CD4-positive, alpha-beta memory T cell (primary cell): ENCODE measurements around the gene C22orf42. TPM values are rescaled to one million over a fixed set of nuclear protein-coding genes. Genes with fewer than 3 reads are reported as not detected.

Source experiments
- CTCF ChIA-PET: fragments of 350-600 bp; sonication (Branson Sonifier 250); formaldehyde crosslinking; loops from one replicate; lab custom pipeline; 2021; ENCODE audit warnings: inconsistent platforms; ENCODE audit not compliant: partially characterized antibody; lab: Charles Lee
- POLR2A ChIA-PET: fragments of 350-600 bp; sonication (Branson Sonifier 250); formaldehyde crosslinking; loops from one replicate; lab custom pipeline; 2021; ENCODE audit not compliant: partially characterized antibody; lab: Charles Lee
- DNase-seq, 5 donors: peaks; one replicate each; pipeline versions ENCODE4 v3.0.0 to v3.0.0-alpha.2; 2020 to 2022; ENCODE audit warnings: mixed read lengths in 1 of 5
- H3K27ac ChIP-seq: one replicate; pipeline ENCODE4 v1.7.0; 2013; ENCODE audit warnings: low read depth, low read length
- H3K27me3 ChIP-seq: 2 replicates; pipeline ENCODE4 v1.7.0; 2013; ENCODE audit warnings: mild to moderate bottlenecking, low read length, moderate library complexity; ENCODE audit not compliant: insufficient read depth
- H3K36me3 ChIP-seq: 2 replicates; pipeline ENCODE4 v1.7.0; 2013; ENCODE audit warnings: mild to moderate bottlenecking, low read length, moderate library complexity; ENCODE audit not compliant: insufficient read depth
- H3K4me1 ChIP-seq: 2 replicates; pipeline ENCODE4 v1.7.0; 2013; ENCODE audit warnings: mild to moderate bottlenecking, low read length, moderate library complexity; ENCODE audit not compliant: insufficient read depth
- H3K4me3 ChIP-seq, 2 donors: one replicate each; pipeline ENCODE4 v1.7.0; 2013; ENCODE audit warnings: low read length in 2 of 2, mild to moderate bottlenecking in 1 of 2
- H3K9me3 ChIP-seq, 2 donors: one replicate each; pipeline ENCODE4 v1.7.0; 2013; ENCODE audit warnings: low read length in 2 of 2, control low read depth in 1 of 2; ENCODE audit not compliant: control insufficient read depth in 1 of 2
- H3K27ac Mint-ChIP-seq, 7 donors: one replicate each; pipeline ENCODE4 v1.8.0; 2020 to 2021; ENCODE audit warnings: mixed read lengths in 7 of 7, mild to moderate bottlenecking in 6 of 7, inconsistent platforms in 3 of 7, moderate library complexity in 3 of 7
- H3K27me3 Mint-ChIP-seq, 2 donors: one replicate each; pipeline ENCODE4 v1.8.0; 2020 to 2021; ENCODE audit warnings: mixed read lengths in 2 of 2
- H3K36me3 Mint-ChIP-seq, 2 donors: one replicate each; pipeline ENCODE4 v1.8.0; 2020 to 2021; ENCODE audit warnings: mixed read lengths in 2 of 2, inconsistent platforms in 1 of 2, mild to moderate bottlenecking in 1 of 2
- H3K4me1 Mint-ChIP-seq, 4 donors: one replicate each; pipeline ENCODE4 v1.8.0; 2020 to 2021; ENCODE audit warnings: mixed read lengths in 4 of 4, mild to moderate bottlenecking in 1 of 4
- H3K4me3 Mint-ChIP-seq, 8 donors: one replicate each; pipeline ENCODE4 v1.8.0; 2020 to 2021; ENCODE audit warnings: mixed read lengths in 8 of 8, mild to moderate bottlenecking in 7 of 8, moderate library complexity in 6 of 8, inconsistent platforms in 3 of 8
- H3K9me3 Mint-ChIP-seq, 8 donors: one replicate each; pipeline ENCODE4 v1.8.0; 2020 to 2021; ENCODE audit warnings: mixed read lengths in 8 of 8, mild to moderate bottlenecking in 5 of 8, inconsistent platforms in 3 of 8, moderate library complexity in 1 of 8
- intact Hi-C: fragments of 100-400 bp; cut with micrococcal nuclease; formaldehyde crosslinking; loops from one replicate; pipeline ENCODE4 v1.15.1; 2023
- polyA plus RNA-seq, 2 donors: library from polyadenylated mRNA; unstranded; fragments of 300-500 nt; fragmentation: Illumina TruSeq; gene quantifications; one replicate each; pipeline ENCODE4 v1.2.3, GENCODE V29; 2021
- total RNA-seq, 2 experiments: library from RNA; stranded (reverse); gene quantifications; one replicate each; pipeline ENCODE4 v1.2.3, GENCODE V29; 2021

C22orf42 gene
- total and polyA plus RNA-seq, 4 experiments from 2014 or later, result not detected

- Histone ChIP-seq H3K27ac (no peak overlapping the region), H3K4me3 (no peak overlapping the region), H3K4me1 (peaks cover 21% of the 10 kb centered on the region), H3K27me3 (no peaks in the 10 kb centered on the region), H3K9me3 (no peaks in the 10 kb centered on the region), H3K36me3 (no peaks in the 10 kb centered on the region)
- no peak for DNase-seq
- intact Hi-C loops, result no loop called here
- peaks cover 0 to 3% (median 0%) of the 10 kb centered on the region in 8 donors for H3K9me3 Mint-ChIP-seq
- H3K4me3 Mint-ChIP-seq, result no peak overlapping the region
- ChIA-PET POLR2A (no interaction called here), CTCF (no interaction called here)
- H3K4me1 Mint-ChIP-seq, result peaks cover 13 to 34% (median 21%) of the 10 kb centered on the region in 4 donors
- H3K27ac Mint-ChIP-seq, result no peak overlapping the region
- H3K27me3 Mint-ChIP-seq, result no peaks in the 10 kb centered on the region
- no peaks in the 10 kb centered on the region for H3K36me3 Mint-ChIP-seq
These were observed 36.2 kb downstream of the C22orf42 start for GRCh38 chr22:32122899-32123298.

- DNase-seq, result no peak
- H3K27me3 ChIP-seq, result no peaks in the 10 kb centered on the region
- Mint-ChIP-seq H3K4me1 (peaks cover 11 to 26% (median 16%) of the 10 kb centered on the region in 4 donors), H3K27me3 (peaks cover 0 to 1% of the 10 kb centered on the region in 2 donors), H3K27ac (no peak overlapping the region), H3K36me3 (no peaks in the 10 kb centered on the region), H3K9me3 (peaks cover 0 to 3% (median 0%) of the 10 kb centered on the region in 8 donors), H3K4me3 (no peak overlapping the region)
- CTCF ChIA-PET, result no interaction called here
- H3K4me3 ChIP-seq, result no peak overlapping the region
- POLR2A ChIA-PET, result no interaction called here
- H3K27ac ChIP-seq, result no peak overlapping the region
- intact Hi-C loops, result no loop called here
- no peaks in the 10 kb centered on the region for H3K9me3 ChIP-seq
- H3K36me3 ChIP-seq, result no peaks in the 10 kb centered on the region
- H3K4me1 ChIP-seq, result peaks cover 14% of the 10 kb centered on the region
These were observed 38.5 kb downstream of the C22orf42 start for GRCh38 chr22:32120603-32121002.

GRCh38 chr22:32119568-32120235 is 39.4 kb downstream of the C22orf42 start:
- intact Hi-C loops, result no loop called here
- H3K4me3 Mint-ChIP-seq, result no peak overlapping the region
- ChIA-PET CTCF (no interaction called here), POLR2A (no interaction called here)
- Histone ChIP-seq H3K36me3 (no peaks in the 10 kb centered on the region), H3K4me1 (peaks cover 5% of the 10 kb centered on the region), H3K27ac (no peak overlapping the region), H3K27me3 (no peaks in the 10 kb centered on the region), H3K9me3 (no peaks in the 10 kb centered on the region), H3K4me3 (no peak overlapping the region)
- no peaks in the 10 kb centered on the region for H3K36me3 Mint-ChIP-seq
- peaks cover 0 to 3% (median 0%) of the 10 kb centered on the region in 8 donors for H3K9me3 Mint-ChIP-seq
- DNase-seq, result no peak
- H3K4me1 Mint-ChIP-seq, result peaks cover 5 to 17% (median 9%) of the 10 kb centered on the region in 4 donors
- H3K27ac Mint-ChIP-seq, result no peak overlapping the region
- peaks cover 3% of the 10 kb centered on the region in 2 donors for H3K27me3 Mint-ChIP-seq

GRCh38 chr22:32112380-32112779 is 46.7 kb downstream of the C22orf42 start:
- H3K27me3 Mint-ChIP-seq, result peaks cover 17 to 18% of the 10 kb centered on the region in 2 donors
- CTCF ChIA-PET, result no interaction called here
- no peaks in the 10 kb centered on the region for H3K36me3 ChIP-seq
- no peaks in the 10 kb centered on the region for H3K9me3 ChIP-seq
- no peak overlapping the region for H3K27ac ChIP-seq
- peaks cover 5% of the 10 kb centered on the region for H3K27me3 ChIP-seq
- intact Hi-C loops, result no loop called here
- no peaks in the 10 kb centered on the region for H3K36me3 Mint-ChIP-seq
- no peak for DNase-seq
- POLR2A ChIA-PET, result no interaction called here
- H3K4me1 Mint-ChIP-seq, result no peaks in the 10 kb centered on the region
- no peaks in the 10 kb centered on the region for H3K4me1 ChIP-seq
- no peak overlapping the region for H3K27ac Mint-ChIP-seq
- H3K9me3 Mint-ChIP-seq, result no peaks in the 10 kb centered on the region
- no peak overlapping the region for H3K4me3 ChIP-seq
- H3K4me3 Mint-ChIP-seq, result no peak overlapping the region

DNA sequence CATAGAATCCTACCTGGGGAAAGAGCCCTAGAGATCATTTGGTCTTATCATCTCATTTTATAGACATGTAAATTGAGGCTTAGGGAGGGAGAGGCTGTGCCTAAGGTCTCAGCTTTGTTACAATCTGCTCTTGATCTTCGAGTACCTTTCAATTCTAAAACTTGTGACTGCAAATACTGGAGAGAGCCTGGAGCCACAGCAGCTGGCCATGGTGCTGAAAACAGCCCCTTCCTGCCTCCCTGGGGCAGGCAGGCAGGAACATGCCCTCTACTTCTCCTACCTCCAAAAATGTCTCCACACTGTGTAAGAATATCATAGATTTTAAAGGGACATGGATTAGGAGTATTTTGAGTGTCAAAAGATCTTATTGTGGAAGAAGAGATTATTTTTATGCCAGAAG is 52.2 kb downstream of the C22orf42 start:
- CTCF ChIA-PET, result interaction anchor here (0.9 to 8.6 kb wide), 2 partner anchors 95 to 158 kb away, joined by 3 to 86 read pairs; no protein-coding TSS in a partner anchor
- POLR2A ChIA-PET, result no interaction called here
- Mint-ChIP-seq H3K4me1 (no peaks in the 10 kb centered on the region), H3K9me3 (no peaks in the 10 kb centered on the region), H3K4me3 (no peak overlapping the region), H3K36me3 (no peaks in the 10 kb centered on the region), H3K27me3 (peaks cover 19% of the 10 kb centered on the region in 2 donors), H3K27ac (no peak overlapping the region)
- H3K4me1 ChIP-seq, result no peaks in the 10 kb centered on the region
- H3K36me3 ChIP-seq, result no peaks in the 10 kb centered on the region
- peaks cover 5% of the 10 kb centered on the region for H3K27me3 ChIP-seq
- no peak overlapping the region for H3K4me3 ChIP-seq
- no peak for DNase-seq
- H3K27ac ChIP-seq, result no peak overlapping the region
- H3K9me3 ChIP-seq, result no peaks in the 10 kb centered on the region
- intact Hi-C loops, result loop anchor here (10.0 kb wide), 1 partner anchor 898 kb away; no protein-coding TSS in a partner anchor

DNA sequence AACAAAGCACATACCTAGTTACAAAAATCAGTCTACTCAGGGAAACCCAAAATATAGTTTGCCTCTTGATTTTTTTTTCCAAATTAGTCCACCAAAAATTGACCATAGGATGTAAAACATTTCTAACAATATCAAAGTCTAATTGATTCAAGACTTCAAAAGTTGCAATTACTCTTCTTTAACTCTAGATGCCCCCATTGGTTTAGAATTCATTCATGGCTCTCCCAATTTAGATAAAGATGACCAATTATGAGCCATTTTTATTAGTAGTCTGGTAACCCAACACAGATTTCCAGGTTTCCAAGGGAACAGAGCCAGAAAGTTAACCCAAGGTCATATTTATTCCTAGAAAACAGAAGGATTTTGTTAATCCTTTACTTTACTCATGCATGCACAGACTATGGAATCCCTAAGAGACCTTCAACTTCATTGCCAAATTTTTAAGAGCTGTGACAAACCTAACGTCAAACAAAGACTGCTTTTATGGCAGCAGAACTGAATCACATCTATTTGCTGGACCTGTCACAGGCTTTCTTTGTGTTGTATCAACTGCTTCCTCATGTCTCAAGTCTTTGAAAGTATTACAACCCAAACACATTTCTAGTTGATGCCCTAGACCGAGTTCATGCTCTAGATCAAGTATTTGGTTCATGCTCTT is 55.3 kb downstream of the C22orf42 start:
- H3K9me3 Mint-ChIP-seq, result no peaks in the 10 kb centered on the region
- Histone ChIP-seq H3K27ac (no peak overlapping the region), H3K36me3 (no peaks in the 10 kb centered on the region), H3K9me3 (no peaks in the 10 kb centered on the region), H3K27me3 (no peaks in the 10 kb centered on the region), H3K4me1 (no peaks in the 10 kb centered on the region), H3K4me3 (no peak overlapping the region)
- no peaks in the 10 kb centered on the region for H3K36me3 Mint-ChIP-seq
- peaks cover 13 to 14% of the 10 kb centered on the region in 2 donors for H3K27me3 Mint-ChIP-seq
- no peak overlapping the region for H3K27ac Mint-ChIP-seq
- POLR2A ChIA-PET, result no interaction called here
- H3K4me1 Mint-ChIP-seq, result no peaks in the 10 kb centered on the region
- peak in 4 of 5 donors; percentile 32 to 38 (median 36) for DNase-seq
- intact Hi-C loops, result loop anchor here (1.0 to 10.0 kb wide), 2 partner anchors 104 to 901 kb away; no protein-coding TSS in a partner anchor
- CTCF ChIA-PET, result interaction anchor here (0.7 to 8.6 kb wide), 9 partner anchors 10 to 883 kb away, joined by 3 to 86 read pairs (median 4); no protein-coding TSS in a partner anchor
- H3K4me3 Mint-ChIP-seq, result no peak overlapping the region

DNA sequence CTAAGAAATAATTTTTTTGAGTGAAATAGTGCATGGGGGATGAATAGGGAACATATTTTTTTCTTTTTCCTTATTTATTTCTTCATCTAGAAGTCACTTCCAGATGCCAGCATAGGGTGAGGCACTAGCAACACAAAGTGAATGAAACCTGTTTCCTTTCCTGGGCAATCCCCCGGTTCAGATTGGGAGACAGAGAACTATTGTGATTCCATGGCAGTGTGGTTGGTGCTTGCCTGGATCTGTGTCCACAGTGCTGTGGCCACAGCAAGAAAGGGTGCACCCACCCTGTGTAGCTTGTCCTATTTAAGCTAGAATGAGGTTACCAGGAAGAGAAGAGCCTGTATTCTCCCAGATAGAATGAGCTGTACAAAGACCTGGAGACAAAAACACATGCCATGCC is 58.4 kb downstream of the C22orf42 start:
- H3K4me3 Mint-ChIP-seq, result no peak overlapping the region
- H3K4me1 Mint-ChIP-seq, result no peaks in the 10 kb centered on the region
- CTCF ChIA-PET, result interaction anchor here (8.6 kb wide), 1 partner anchor 164 kb away, joined by 86 read pairs; no protein-coding TSS in a partner anchor
- H3K9me3 ChIP-seq, result no peaks in the 10 kb centered on the region
- intact Hi-C loops, result loop anchor here (10.0 kb wide), 1 partner anchor 904 kb away; no protein-coding TSS in a partner anchor
- H3K36me3 ChIP-seq, result no peaks in the 10 kb centered on the region
- H3K4me1 ChIP-seq, result no peaks in the 10 kb centered on the region
- POLR2A ChIA-PET, result no interaction called here
- no peaks in the 10 kb centered on the region for H3K27me3 ChIP-seq
- no peak overlapping the region for H3K27ac Mint-ChIP-seq
- H3K4me3 ChIP-seq, result no peak overlapping the region
- H3K9me3 Mint-ChIP-seq, result no peaks in the 10 kb centered on the region
- H3K36me3 Mint-ChIP-seq, result no peaks in the 10 kb centered on the region
- H3K27ac ChIP-seq, result no peak overlapping the region
- peaks cover 6 to 7% of the 10 kb centered on the region in 2 donors for H3K27me3 Mint-ChIP-seq
- DNase-seq, result no peak
